Measurements from ENCODE around the gene DIPK1B.
A peak's percentile ranks its signal among the peaks of the same experiment; 100 is the strongest.

The DIPK1B gene

DNA sequence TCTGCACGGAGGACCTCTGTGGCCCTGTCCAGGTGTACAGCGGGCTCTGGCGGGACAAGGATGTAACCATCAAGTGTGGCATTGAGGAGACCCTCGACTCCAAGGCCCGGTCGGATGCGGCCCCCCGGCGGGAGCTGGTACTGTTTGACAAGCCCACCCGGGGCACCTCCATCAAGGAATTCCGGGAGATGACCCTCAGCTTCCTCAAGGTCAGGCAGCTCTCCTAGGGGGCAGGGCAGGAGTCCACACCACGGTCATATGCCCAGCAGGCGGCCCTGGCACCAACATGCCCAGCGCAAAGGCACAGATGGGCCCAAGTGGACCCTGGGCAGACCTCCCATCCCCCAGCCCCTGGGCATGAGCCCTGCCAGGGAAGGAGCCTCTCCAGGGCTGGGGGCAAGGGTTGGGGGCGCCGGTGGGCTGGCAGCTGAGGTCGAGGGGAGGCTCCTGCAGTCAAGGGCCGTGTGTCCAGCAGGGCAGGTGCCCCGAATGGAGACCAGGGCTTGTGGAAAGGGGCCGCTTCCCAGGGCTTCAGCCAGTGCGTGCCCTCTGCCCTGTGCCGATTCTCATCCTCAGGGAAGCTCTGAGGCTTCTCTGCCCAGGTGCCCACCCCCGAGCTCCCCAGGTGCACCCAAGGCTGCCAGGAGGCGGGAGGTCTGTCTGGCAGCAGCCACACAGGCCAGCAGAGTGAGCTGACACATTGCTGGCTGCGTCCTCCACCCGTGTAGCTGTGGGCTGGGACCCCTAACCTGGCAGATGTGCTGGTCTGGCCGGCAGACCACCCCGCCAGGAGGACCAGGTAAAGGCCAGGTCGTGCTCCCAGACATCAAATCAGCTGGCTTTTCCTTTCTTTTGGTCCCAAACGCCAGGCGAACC is 10.0 kb downstream of the DIPK1B start:
- no peak for TF ChIP-seq EZH2 (IDR thresholded peaks at IDR 0.05; ENCODE audit: borderline replicate concordance, low read depth, low read length, severe bottlenecking)
- ATAC-seq (ENCODE audit: insufficient read depth, low read depth), result no peak
- no peak overlapping the region for H3K27ac ChIP-seq (ENCODE audit: low read length)
- H3K36me3 ChIP-seq (ENCODE audit: insufficient read depth, low read length), result peaks cover 46% of the 10 kb centered on the region
- peaks cover 20% of the 10 kb centered on the region for H3K4me1 ChIP-seq (ENCODE audit: insufficient read depth, low read length)
- H3K79me2 ChIP-seq (ENCODE audit: insufficient read depth, low read length), result peaks cover 21% of the 10 kb centered on the region
- no peak for DNase-seq
- H4K20me1 ChIP-seq (ENCODE audit: insufficient read depth, low read length), result peaks cover 44% of the 10 kb centered on the region
- H3K4me3 ChIP-seq (ENCODE audit: low read depth in 1 of 2, low read length in 2 of 2), result no peak overlapping the region
- no peaks in the 10 kb centered on the region for H3K27me3 ChIP-seq (ENCODE audit: insufficient read depth, low read length, poor library complexity)
- no peak overlapping the region for H3K9ac ChIP-seq (ENCODE audit: low read depth, low read length)
- no peaks in the 10 kb centered on the region for H3K9me3 ChIP-seq (ENCODE audit: insufficient read depth, low read length, severe bottlenecking)
- H2AFZ ChIP-seq (ENCODE audit: low read depth, low read length), result no peak overlapping the region
- H3K4me2 ChIP-seq (ENCODE audit: insufficient read depth, low read length), result no peak overlapping the region

DNA sequence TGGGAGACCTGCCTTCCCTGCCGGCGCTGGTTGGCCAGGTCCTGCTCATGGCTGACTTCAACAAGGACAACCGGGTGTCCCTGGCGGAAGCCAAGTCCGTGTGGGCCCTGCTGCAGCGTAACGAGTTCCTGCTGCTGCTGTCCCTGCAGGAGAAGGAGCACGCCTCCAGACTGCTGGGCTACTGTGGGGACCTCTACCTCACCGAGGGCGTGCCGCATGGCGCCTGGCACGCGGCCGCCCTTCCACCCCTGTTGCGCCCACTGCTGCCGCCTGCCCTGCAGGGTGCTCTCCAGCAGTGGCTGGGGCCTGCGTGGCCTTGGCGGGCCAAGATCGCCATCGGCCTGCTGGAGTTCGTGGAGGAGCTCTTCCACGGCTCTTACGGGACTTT is 10.6 kb downstream of the DIPK1B start:
- Histone ChIP-seq H4K20me1 (ENCODE audit: insufficient read depth, low read length) (peaks cover 46% of the 10 kb centered on the region), H3K36me3 (ENCODE audit: insufficient read depth, low read length) (peaks cover 46% of the 10 kb centered on the region), H3K4me2 (ENCODE audit: insufficient read depth, low read length) (no peak overlapping the region), H3K27ac (ENCODE audit: low read length) (no peak overlapping the region), H3K9me3 (ENCODE audit: insufficient read depth, low read length, severe bottlenecking) (no peaks in the 10 kb centered on the region), H3K79me2 (ENCODE audit: insufficient read depth, low read length) (peaks cover 25% of the 10 kb centered on the region), H3K4me3 (ENCODE audit: low read depth in 1 of 2, low read length in 2 of 2) (no peak overlapping the region), H2AFZ (ENCODE audit: low read depth, low read length) (no peak overlapping the region), H3K4me1 (ENCODE audit: insufficient read depth, low read length) (peaks cover 20% of the 10 kb centered on the region), H3K27me3 (ENCODE audit: insufficient read depth, low read length, poor library complexity) (no peaks in the 10 kb centered on the region), H3K9ac (ENCODE audit: low read depth, low read length) (no peak overlapping the region)
- TF ChIP-seq, protein P1, sequence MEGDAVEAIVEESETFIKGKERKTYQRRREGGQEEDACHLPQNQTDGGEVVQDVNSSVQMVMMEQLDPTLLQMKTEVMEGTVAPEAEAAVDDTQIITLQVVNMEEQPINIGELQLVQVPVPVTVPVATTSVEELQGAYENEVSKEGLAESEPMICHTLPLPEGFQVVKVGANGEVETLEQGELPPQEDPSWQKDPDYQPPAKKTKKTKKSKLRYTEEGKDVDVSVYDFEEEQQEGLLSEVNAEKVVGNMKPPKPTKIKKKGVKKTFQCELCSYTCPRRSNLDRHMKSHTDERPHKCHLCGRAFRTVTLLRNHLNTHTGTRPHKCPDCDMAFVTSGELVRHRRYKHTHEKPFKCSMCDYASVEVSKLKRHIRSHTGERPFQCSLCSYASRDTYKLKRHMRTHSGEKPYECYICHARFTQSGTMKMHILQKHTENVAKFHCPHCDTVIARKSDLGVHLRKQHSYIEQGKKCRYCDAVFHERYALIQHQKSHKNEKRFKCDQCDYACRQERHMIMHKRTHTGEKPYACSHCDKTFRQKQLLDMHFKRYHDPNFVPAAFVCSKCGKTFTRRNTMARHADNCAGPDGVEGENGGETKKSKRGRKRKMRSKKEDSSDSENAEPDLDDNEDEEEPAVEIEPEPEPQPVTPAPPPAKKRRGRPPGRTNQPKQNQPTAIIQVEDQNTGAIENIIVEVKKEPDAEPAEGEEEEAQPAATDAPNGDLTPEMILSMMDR (IDR thresholded peaks at IDR 0.05; ENCODE audit: borderline replicate concordance, extremely low read depth, low read length, poor library complexity, severe bottlenecking), result no peak
- TF ChIP-seq EZH2 (IDR thresholded peaks at IDR 0.05; ENCODE audit: borderline replicate concordance, low read depth, low read length, severe bottlenecking), result no peak
- peak; percentile 14 for DNase-seq
- 0 out of 3 replicates have a peak, but pooled peaks have one; percentile 10 for ATAC-seq (ENCODE audit: insufficient read depth, low read depth)

DNA sequence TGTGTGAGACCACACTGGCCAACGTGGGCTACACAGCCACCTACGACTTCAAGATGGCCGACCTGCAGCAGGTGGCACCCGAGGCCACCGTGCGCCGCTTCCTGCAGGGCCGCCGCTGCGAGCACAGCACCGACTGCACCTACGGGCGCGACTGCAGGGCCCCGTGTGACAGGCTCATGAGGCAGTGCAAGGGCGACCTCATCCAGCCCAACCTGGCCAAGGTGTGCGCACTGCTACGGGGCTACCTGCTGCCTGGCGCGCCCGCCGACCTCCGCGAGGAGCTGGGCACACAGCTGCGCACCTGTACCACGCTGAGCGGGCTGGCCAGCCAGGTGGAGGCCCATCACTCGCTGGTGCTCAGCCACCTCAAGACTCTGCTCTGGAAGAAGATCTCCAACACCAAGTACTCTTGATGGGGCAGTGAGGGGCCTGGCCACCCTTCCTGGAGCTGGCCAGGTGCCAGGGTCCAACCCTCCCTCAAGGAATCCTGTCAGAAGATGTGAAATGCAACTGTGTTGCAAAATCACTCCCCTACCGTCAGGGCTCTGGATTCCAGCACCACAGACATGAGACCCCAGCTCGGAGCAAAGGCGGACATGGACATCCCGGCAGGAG is 11.1 kb downstream of the DIPK1B start:
- Histone ChIP-seq H3K9ac (ENCODE audit: low read depth, low read length) (no peak overlapping the region), H3K27me3 (ENCODE audit: insufficient read depth, low read length, poor library complexity) (no peaks in the 10 kb centered on the region), H4K20me1 (ENCODE audit: insufficient read depth, low read length) (peaks cover 46% of the 10 kb centered on the region), H3K27ac (ENCODE audit: low read length) (no peak overlapping the region), H2AFZ (ENCODE audit: low read depth, low read length) (no peak overlapping the region), H3K4me1 (ENCODE audit: insufficient read depth, low read length) (peaks cover 24% of the 10 kb centered on the region), H3K36me3 (ENCODE audit: insufficient read depth, low read length) (peaks cover 46% of the 10 kb centered on the region), H3K4me2 (ENCODE audit: insufficient read depth, low read length) (no peak overlapping the region), H3K79me2 (ENCODE audit: insufficient read depth, low read length) (peaks cover 25% of the 10 kb centered on the region), H3K4me3 (ENCODE audit: low read depth in 1 of 2, low read length in 2 of 2) (no peak overlapping the region), H3K9me3 (ENCODE audit: insufficient read depth, low read length, severe bottlenecking) (no peaks in the 10 kb centered on the region)
- no peak for ATAC-seq (ENCODE audit: insufficient read depth, low read depth)
- DNase-seq, result no peak
- TF ChIP-seq, protein P1 (IDR thresholded peaks at IDR 0.05; ENCODE audit: borderline replicate concordance, extremely low read depth, low read length, poor library complexity, severe bottlenecking), result no peak
- no peak for TF ChIP-seq EZH2 (IDR thresholded peaks at IDR 0.05; ENCODE audit: borderline replicate concordance, low read depth, low read length, severe bottlenecking)

DNA sequence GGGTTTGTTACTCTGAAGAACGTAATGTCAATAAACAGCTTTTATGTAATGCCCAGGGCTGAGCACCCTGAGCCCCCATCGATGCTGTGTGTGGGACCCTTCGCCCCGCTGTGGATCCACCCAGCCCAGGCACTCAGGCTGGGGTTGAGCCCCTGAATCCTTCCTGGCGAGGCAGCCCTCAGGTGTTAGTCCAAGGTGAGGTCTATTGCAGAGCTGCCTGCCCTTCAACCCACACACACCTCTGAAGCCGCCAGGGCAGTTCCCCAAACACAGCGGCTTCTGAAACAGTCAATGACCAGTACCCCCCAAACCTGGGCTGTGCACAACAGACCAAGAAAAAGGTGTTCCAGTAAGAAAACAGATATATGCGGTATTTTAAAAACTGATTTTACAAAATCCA is 11.6 kb downstream of the DIPK1B start:
- no peak for DNase-seq
- no peaks in the 10 kb centered on the region for H3K27me3 ChIP-seq (ENCODE audit: insufficient read depth, low read length, poor library complexity)
- H3K9ac ChIP-seq (ENCODE audit: low read depth, low read length), result no peak overlapping the region
- peaks cover 46% of the 10 kb centered on the region for H4K20me1 ChIP-seq (ENCODE audit: insufficient read depth, low read length)
- no peak for ATAC-seq (ENCODE audit: insufficient read depth, low read depth)
- no peak overlapping the region for H3K4me3 ChIP-seq (ENCODE audit: low read depth in 1 of 2, low read length in 2 of 2)
- no peaks in the 10 kb centered on the region for H3K9me3 ChIP-seq (ENCODE audit: insufficient read depth, low read length, severe bottlenecking)
- no peak overlapping the region for H2AFZ ChIP-seq (ENCODE audit: low read depth, low read length)
- H3K79me2 ChIP-seq (ENCODE audit: insufficient read depth, low read length), result peaks cover 25% of the 10 kb centered on the region
- no peak for TF ChIP-seq EZH2 (IDR thresholded peaks at IDR 0.05; ENCODE audit: borderline replicate concordance, low read depth, low read length, severe bottlenecking)
- TF ChIP-seq, protein P1 (IDR thresholded peaks at IDR 0.05; ENCODE audit: borderline replicate concordance, extremely low read depth, low read length, poor library complexity, severe bottlenecking), result no peak
- H3K4me2 ChIP-seq (ENCODE audit: insufficient read depth, low read length), result no peak overlapping the region
- H3K4me1 ChIP-seq (ENCODE audit: insufficient read depth, low read length), result peaks cover 30% of the 10 kb centered on the region
- H3K36me3 ChIP-seq (ENCODE audit: insufficient read depth, low read length), result peaks cover 46% of the 10 kb centered on the region
- no peak overlapping the region for H3K27ac ChIP-seq (ENCODE audit: low read length)
